ENCODE data around the gene PICK1. TPM values are rescaled to one million over a fixed set of nuclear protein-coding genes. Genes with fewer than 3 reads are reported as not detected.

The PICK1 gene
- total RNA-seq = 6.1 and 12.9 TPM in 2 replicates

DNA sequence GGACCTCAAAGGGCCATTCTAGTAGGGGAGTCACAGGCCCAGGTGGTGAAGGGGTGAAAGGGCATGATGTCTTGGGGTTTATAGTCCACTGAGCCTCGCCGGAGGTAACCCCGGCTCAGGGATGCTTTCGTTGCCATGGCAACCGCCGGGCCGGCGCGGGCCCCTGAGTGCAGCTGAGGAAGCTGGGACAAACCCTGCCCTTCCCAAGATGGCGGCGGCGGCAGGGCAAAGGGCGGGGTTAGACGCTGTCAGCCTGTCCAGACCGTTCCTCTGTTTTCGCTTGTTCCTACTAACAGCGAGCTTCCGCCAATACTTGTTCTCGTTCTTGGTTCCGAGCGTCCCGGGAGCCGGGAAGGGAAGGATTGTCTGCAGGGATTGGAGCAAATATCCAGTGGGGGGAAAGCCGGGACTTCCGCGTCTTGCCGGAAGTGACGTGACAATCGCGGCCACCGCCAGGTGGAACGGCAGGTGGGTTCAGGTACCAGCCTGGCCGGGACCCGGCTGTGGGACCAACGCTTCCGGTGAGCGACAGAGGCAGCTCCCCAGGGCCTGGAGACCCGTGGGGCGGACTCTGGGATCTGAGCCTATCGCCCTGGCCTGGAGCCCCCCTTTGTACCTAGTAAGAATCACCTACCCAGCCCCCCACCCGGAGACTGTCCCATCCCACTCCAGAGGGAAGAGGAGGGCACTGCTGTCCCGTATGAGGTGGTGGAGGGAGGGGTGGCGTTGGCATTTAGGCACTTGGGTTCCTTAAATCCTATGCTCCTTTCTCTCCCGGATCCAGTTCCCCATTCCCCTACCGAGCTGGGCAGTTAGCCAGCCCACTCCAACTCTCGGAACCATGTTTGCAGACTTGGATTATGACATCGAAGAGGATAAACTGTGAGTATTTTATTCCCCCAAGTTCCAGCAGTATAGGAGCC is at the start of gene PICK1:
TSS of gene PICK1 (plus strand) at position 436 of the 923 bp plus-strand sequence. CDS start at position 842, 406 bp downstream.

DNA sequence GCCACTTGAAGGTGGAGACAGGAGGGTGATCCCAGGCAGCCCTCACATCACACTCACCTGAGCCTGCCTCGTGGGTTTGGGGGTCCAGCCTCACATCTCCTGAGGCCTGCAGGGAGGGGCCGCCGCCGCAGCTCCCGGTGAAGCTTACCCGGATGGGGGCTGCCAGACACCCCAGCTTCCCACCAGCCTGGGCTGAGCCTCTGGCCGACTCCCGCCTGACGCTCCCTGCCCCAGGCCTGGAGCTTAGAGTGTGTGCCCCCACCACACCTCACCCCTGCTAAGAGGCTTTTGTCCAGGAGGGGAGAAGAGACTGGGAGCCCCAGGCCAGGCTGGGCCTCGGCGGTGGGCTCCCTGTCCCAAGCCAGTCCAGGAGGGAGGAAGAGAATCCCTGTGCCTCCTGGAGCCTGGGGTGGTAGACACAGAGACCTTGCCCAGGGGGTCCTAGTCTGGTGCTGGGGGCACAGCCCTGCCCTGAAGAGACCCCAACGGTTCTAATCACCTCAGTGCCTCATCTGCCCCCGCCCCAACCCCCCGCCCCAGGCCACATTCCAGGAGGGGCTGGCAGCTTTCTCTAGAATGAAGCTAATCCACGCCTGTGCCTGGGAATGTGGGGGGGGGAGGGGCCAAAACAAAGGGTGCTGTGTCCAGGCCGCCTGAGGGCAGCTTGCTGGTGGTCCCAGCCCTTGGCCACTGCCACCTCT is 26.9 kb downstream of the PICK1 start, which contains the start of gene SLC16A8:
TSS of gene SLC16A8 (minus strand) at position 254 of the 701 bp plus-strand sequence. CDS start 1,311 bp downstream, outside the sequence.

DNA sequence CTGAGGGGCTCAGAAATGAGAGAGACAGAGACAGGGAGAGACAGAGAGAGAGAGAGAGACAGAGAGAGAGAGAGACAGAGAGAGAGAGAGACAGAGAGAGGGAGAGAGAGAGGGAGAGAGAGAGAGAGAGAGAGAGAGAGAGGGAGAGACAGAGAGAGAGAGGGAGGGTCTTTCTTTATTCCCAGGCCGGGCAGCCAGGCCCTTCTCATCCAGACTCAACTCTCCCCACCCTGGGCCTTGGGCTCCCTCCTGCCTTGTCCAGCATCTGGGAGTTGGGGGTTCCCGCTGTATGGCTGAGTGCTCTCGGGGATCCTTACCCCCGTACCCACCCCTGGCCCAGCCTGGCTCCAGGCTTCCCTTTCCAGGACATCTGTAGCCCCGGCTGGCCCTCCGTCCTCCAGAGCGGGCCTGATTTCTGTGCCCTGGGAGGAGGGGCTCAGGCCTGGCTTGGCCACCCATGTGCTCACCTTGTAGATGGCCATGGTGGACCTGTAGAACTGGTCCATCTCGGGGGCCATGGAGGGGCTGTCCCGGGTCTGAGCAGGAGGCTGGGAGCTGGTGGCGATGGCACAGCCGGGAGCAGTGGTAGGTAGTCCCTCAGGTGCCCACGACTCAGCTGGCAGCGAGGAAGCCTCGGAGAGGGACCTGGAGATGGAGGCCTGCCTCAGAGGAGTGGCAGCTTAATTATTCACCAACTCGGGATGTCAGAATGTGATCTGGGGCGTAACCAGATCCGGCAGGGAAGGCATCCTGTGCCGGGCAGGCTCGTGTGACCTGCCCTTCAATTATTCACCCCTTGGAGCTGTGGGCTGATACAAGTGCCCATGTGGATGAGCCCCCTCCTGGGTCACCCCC is 53.0 kb downstream of the PICK1 start, which contains the start of gene BAIAP2L2:
TSS of gene BAIAP2L2 (minus strand) at position 677 of the 855 bp plus-strand sequence. CDS start at position 518, 159 bp downstream.

Other genes starting within 250 kb of the PICK1 start
- 26.2 and 42.1 TPM in 2 replicates for gene GCAT, start 249.5 kb upstream of the PICK1 start, total RNA-seq
- gene GALR3, start 234.0 kb upstream of the PICK1 start, total RNA-seq = 0.62 TPM in 1 of 2 replicates, not detected in the other
- 29.6 and 39.3 TPM in 2 replicates for gene ANKRD54, start 213.1 kb upstream of the PICK1 start, total RNA-seq
- 351 and 413 TPM in 2 replicates for gene EIF3L, start 208.0 kb upstream of the PICK1 start, total RNA-seq
- 24.8 and 26.9 TPM in 2 replicates for gene MICALL1, start 151.1 kb upstream of the PICK1 start, total RNA-seq
- gene C22orf23, start 103.8 kb upstream of the PICK1 start, total RNA-seq = 0.12 and 0.49 TPM in 2 replicates
- 65.2 and 110 TPM in 2 replicates for gene POLR2F, start 103.7 kb upstream of the PICK1 start, total RNA-seq
- gene SOX10, start 72.8 kb upstream of the PICK1 start, total RNA-seq = not detected in 2 replicates
- gene SLC16A8, start 26.8 kb downstream of the PICK1 start, total RNA-seq = 0.34 and 0.62 TPM in 2 replicates
- 3.1 and 3.4 TPM in 2 replicates for gene BAIAP2L2, start 53.3 kb downstream of the PICK1 start, total RNA-seq
- gene PLA2G6, start 124.4 kb downstream of the PICK1 start, total RNA-seq = 12.3 and 18.7 TPM in 2 replicates
- 10.5 and 14.5 TPM in 2 replicates for gene MAFF, start 144.6 kb downstream of the PICK1 start, total RNA-seq
- 41.1 and 57.6 TPM in 2 replicates for gene TMEM184B, start 215.6 kb downstream of the PICK1 start, total RNA-seq